ENCODE results near the gene FLNB. TPM values are rescaled to one million over a fixed set of nuclear protein-coding genes. Genes with fewer than 3 reads are reported as not detected.

The FLNB gene
- total and polyA plus RNA-seq, 2 of the 13 experiments (the other 11 are each of a cell fraction or from before 2014, with no cell fraction given): 106 to 130 TPM

- no peak for TF ChIP-seq ZNF33A (CRISPR knock-in tag; IDR thresholded peaks at IDR 0.05; ENCODE audit: borderline replicate concordance)
- TF ChIP-seq HOXA3 (CRISPR knock-in tag; IDR thresholded peaks at IDR 0.05): no peak
- no peak for TF ChIP-seq PPARG (CRISPR knock-in tag; conservative IDR thresholded peaks at IDR 0.05)
- no peak for TF ChIP-seq KMT2A (CRISPR knock-in tag; IDR thresholded peaks at IDR 0.05)
- TF ChIP-seq ZBTB26 (CRISPR knock-in tag; IDR thresholded peaks at IDR 0.05; ENCODE audit: borderline replicate concordance): no peak
- TF ChIP-seq MXI1 (IDR thresholded peaks at IDR 0.05; ENCODE audit: borderline replicate concordance, low read depth, low read length): no peak
- no peak for TF ChIP-seq ATF6 (CRISPR knock-in tag; conservative IDR thresholded peaks at IDR 0.05)
- TF ChIP-seq RXRB (CRISPR knock-in tag; IDR thresholded peaks at IDR 0.05; ENCODE audit: borderline replicate concordance): peak; percentile 33; the same call in 1 of the 2 replicates
- TF ChIP-seq HMG20A (CRISPR knock-in tag; IDR thresholded peaks at IDR 0.05; ENCODE audit: borderline replicate concordance): peak; percentile 41; the same call in 1 of the 2 replicates
- no peak for TF ChIP-seq PHB2 (IDR thresholded peaks at IDR 0.05; ENCODE audit: partially characterized antibody)
- TF ChIP-seq ZBTB20 (CRISPR knock-in tag; IDR thresholded peaks at IDR 0.05; ENCODE audit: borderline replicate concordance, low read depth): no peak
- TF ChIP-seq ZNF652 (CRISPR knock-in tag; IDR thresholded peaks at IDR 0.05; ENCODE audit: borderline replicate concordance, low read depth): no peak
- no peak for TF ChIP-seq ZNF619 (CRISPR knock-in tag; IDR thresholded peaks at IDR 0.05)
- no peak for TF ChIP-seq ZNF333 (CRISPR knock-in tag; IDR thresholded peaks at IDR 0.05; ENCODE audit: borderline replicate concordance)
- no peak for TF ChIP-seq SRF (IDR thresholded peaks at IDR 0.05; ENCODE audit: low read depth, low read length)
- TF ChIP-seq ZNF775 (CRISPR knock-in tag; IDR thresholded peaks at IDR 0.05; ENCODE audit: borderline replicate concordance): no peak
- TF ChIP-seq ZNF138 (CRISPR knock-in tag; IDR thresholded peaks at IDR 0.05; ENCODE audit: low read depth): no peak
- no peak for TF ChIP-seq ZNF343 (CRISPR knock-in tag; IDR thresholded peaks at IDR 0.05)
- no peak for TF ChIP-seq ZNF205 (CRISPR knock-in tag; IDR thresholded peaks at IDR 0.05)
- TF ChIP-seq THRA (CRISPR knock-in tag; IDR thresholded peaks at IDR 0.05; ENCODE audit: borderline replicate concordance): peak; percentile 74; the same call in 1 of the 2 replicates
- TF ChIP-seq SMARCC2 (IDR thresholded peaks at IDR 0.05): no peak
- TF ChIP-seq CCAR2 (optimal IDR thresholded peaks at IDR 0.05; ENCODE audit: low read depth, low read length): no peak
- peak; percentile 77; the same call in 1 of the 2 replicates for TF ChIP-seq NCOA2 (CRISPR knock-in tag; IDR thresholded peaks at IDR 0.05)
- TF ChIP-seq ADNP (CRISPR knock-in tag; IDR thresholded peaks at IDR 0.05): no peak
- TF ChIP-seq ZNF556 (CRISPR knock-in tag; IDR thresholded peaks at IDR 0.05; ENCODE audit: borderline replicate concordance): no peak
- TF ChIP-seq GMEB1 (CRISPR knock-in tag; IDR thresholded peaks at IDR 0.05; ENCODE audit: borderline replicate concordance): no peak
Measured at GRCh38 chr3:58084788-58085543, 76.7 kb downstream of the FLNB start (continued).
